CD8-positive, alpha-beta memory T cell (primary cell): ENCODE data around the gene ANKRD13B. TPM values are rescaled to one million over a fixed set of nuclear protein-coding genes. Genes with fewer than 3 reads are reported as not detected.

ENCODE experiments used
- CTCF ChIA-PET: fragments of 350-600 bp; sonication (Branson Sonifier 250); formaldehyde crosslinking; loops from one replicate; lab custom pipeline; 2021; ENCODE audit warnings: antibody characterized with exemption; lab: Charles Lee
- POLR2A ChIA-PET: fragments of 350-600 bp; sonication (Branson Sonifier 250); formaldehyde crosslinking; loops from one replicate; lab custom pipeline; 2021; ENCODE audit warnings: antibody characterized with exemption; lab: Charles Lee
- DNase-seq, 5 donors: peaks; one replicate each; pipeline versions ENCODE4 v3.0.0 to v3.0.0-alpha.2; 2020 to 2022; ENCODE audit warnings: mixed read lengths in 1 of 5
- H3K27ac ChIP-seq: one replicate; pipeline ENCODE4 v1.7.0; 2013; ENCODE audit warnings: low read depth, mild to moderate bottlenecking, low read length, moderate library complexity
- H3K27me3 ChIP-seq: 2 replicates; pipeline ENCODE4 v1.7.0; 2013; ENCODE audit warnings: low read length, mild to moderate bottlenecking; ENCODE audit not compliant: insufficient read depth, poor library complexity, severe bottlenecking
- H3K36me3 ChIP-seq: 2 replicates; pipeline ENCODE4 v1.7.0; 2013; ENCODE audit warnings: mild to moderate bottlenecking, low read length, moderate library complexity; ENCODE audit not compliant: insufficient read depth
- H3K4me1 ChIP-seq: 2 replicates; pipeline ENCODE4 v1.7.0; 2013; ENCODE audit warnings: mild to moderate bottlenecking, low read length, moderate library complexity; ENCODE audit not compliant: insufficient read depth
- H3K4me3 ChIP-seq: 2 replicates; pipeline ENCODE4 v1.7.0; 2013; ENCODE audit warnings: mild to moderate bottlenecking, low read length
- H3K9me3 ChIP-seq: 2 replicates; pipeline ENCODE4 v1.7.0; 2013; ENCODE audit warnings: mild to moderate bottlenecking, low read length
- H3K27ac Mint-ChIP-seq, 8 donors: one replicate each; pipeline ENCODE4 v1.8.0; 2020 to 2021; ENCODE audit warnings: mixed read lengths in 8 of 8, mild to moderate bottlenecking in 6 of 8, inconsistent platforms in 3 of 8, moderate library complexity in 3 of 8
- H3K27me3 Mint-ChIP-seq, 2 donors: one replicate each; pipeline ENCODE4 v1.8.0; 2020 to 2021; ENCODE audit warnings: mixed read lengths in 2 of 2, mild to moderate bottlenecking in 1 of 2, moderate library complexity in 1 of 2
- H3K36me3 Mint-ChIP-seq, 3 donors: one replicate each; pipeline ENCODE4 v1.8.0; 2020 to 2021; ENCODE audit warnings: mixed read lengths in 3 of 3, inconsistent platforms in 1 of 3, mild to moderate bottlenecking in 1 of 3
- H3K4me1 Mint-ChIP-seq, 3 donors: one replicate each; pipeline ENCODE4 v1.8.0; 2020 to 2021; ENCODE audit warnings: mixed read lengths in 3 of 3, inconsistent platforms in 1 of 3, mild to moderate bottlenecking in 1 of 3
- H3K4me3 Mint-ChIP-seq, 7 donors: one replicate each; pipeline ENCODE4 v1.8.0; 2020 to 2021; ENCODE audit warnings: mixed read lengths in 7 of 7, mild to moderate bottlenecking in 6 of 7, moderate library complexity in 4 of 7, inconsistent platforms in 2 of 7
- H3K9me3 Mint-ChIP-seq, 5 donors: one replicate each; pipeline ENCODE4 v1.8.0; 2020 to 2022; ENCODE audit warnings: mixed read lengths in 5 of 5, mild to moderate bottlenecking in 3 of 5, moderate library complexity in 2 of 5, inconsistent platforms in 1 of 5
- polyA plus RNA-seq: library from polyadenylated mRNA; unstranded; fragments of 300-500 nt; fragmentation: Illumina TruSeq; gene quantifications from one replicate; pipeline ENCODE4 v1.2.3, GENCODE V29; 2021
- total RNA-seq, 2 experiments: library from RNA; stranded (reverse); gene quantifications; one replicate each; pipeline ENCODE4 v1.2.3, GENCODE V29; 2021

Gene ANKRD13B
- total and polyA plus RNA-seq, 3 experiments from 2014 or later: 0.35 to 21.8 (median 20.8) TPM

- no peaks in the 10 kb centered on the region for H3K9me3 Mint-ChIP-seq
- Histone ChIP-seq H3K4me3 (no peak overlapping the region), H3K9me3 (no peaks in the 10 kb centered on the region), H3K36me3 (no peaks in the 10 kb centered on the region), H3K27me3 (no peaks in the 10 kb centered on the region), H3K4me1 (no peaks in the 10 kb centered on the region), H3K27ac (no peak overlapping the region)
- H3K36me3 Mint-ChIP-seq: no peaks in the 10 kb centered on the region
- H3K27me3 Mint-ChIP-seq: no peaks in the 10 kb centered on the region
- no peaks in the 10 kb centered on the region for H3K4me1 Mint-ChIP-seq
- CTCF ChIA-PET: interaction anchor here (1.3 to 13.2 kb wide), 5 partner anchors 8 to 31 kb away, joined by 3 to 436 read pairs (median 13); partner anchors contain the start of genes ABHD15, ANKRD13B, GIT1 and TP53I13
- H3K4me3 Mint-ChIP-seq: no peak overlapping the region
- POLR2A ChIA-PET: no interaction called here
- H3K27ac Mint-ChIP-seq: peak overlapping the region in 1 of 8 donors; percentile 66
- no peak for DNase-seq
Observed at GRCh38 chr17:29607557-29608195, 14.7 kb downstream of the ANKRD13B start.

GRCh38 chr17:29608986-29609385 lies 16.1 kb downstream of the ANKRD13B start:
- POLR2A ChIA-PET: interaction anchor here (0.8 kb wide), 1 partner anchor 9 kb away, joined by 3 read pairs; no protein-coding TSS in a partner anchor
- Mint-ChIP-seq H3K27me3 (no peaks in the 10 kb centered on the region), H3K9me3 (no peaks in the 10 kb centered on the region), H3K27ac (peak overlapping the region in 1 of 8 donors; percentile 75), H3K36me3 (no peaks in the 10 kb centered on the region), H3K4me1 (peaks cover 4% of the 10 kb centered on the region in 3 donors), H3K4me3 (no peak overlapping the region)
- no peak for DNase-seq
- H3K36me3 ChIP-seq: no peaks in the 10 kb centered on the region
- H3K4me1 ChIP-seq: peaks cover 5% of the 10 kb centered on the region
- no peak overlapping the region for H3K4me3 ChIP-seq
- no peak overlapping the region for H3K27ac ChIP-seq
- no peaks in the 10 kb centered on the region for H3K27me3 ChIP-seq
- CTCF ChIA-PET: interaction anchor here (1.1 to 13.2 kb wide), 4 partner anchors 8 to 33 kb away, joined by 3 to 436 read pairs (median 19); partner anchors contain the start of genes ABHD15, ANKRD13B, GIT1 and TP53I13
- H3K9me3 ChIP-seq: no peaks in the 10 kb centered on the region

- Histone ChIP-seq H3K9me3 (no peaks in the 10 kb centered on the region), H3K27ac (no peak overlapping the region), H3K27me3 (no peaks in the 10 kb centered on the region), H3K4me1 (peaks cover 19% of the 10 kb centered on the region), H3K4me3 (no peak overlapping the region), H3K36me3 (no peaks in the 10 kb centered on the region)
- DNase-seq: no peak
- H3K4me1 Mint-ChIP-seq: peaks cover 16 to 19% (median 17%) of the 10 kb centered on the region in 3 donors
- CTCF ChIA-PET: interaction anchor here (0.6 to 13.2 kb wide), 2 partner anchors 34 to 241 kb away, joined by 3 to 436 read pairs; partner anchors contain the start of genes ABHD15, GIT1 and TP53I13
- peak overlapping the region in 2 of 8 donors; percentile 32 to 82 for H3K27ac Mint-ChIP-seq
- POLR2A ChIA-PET: interaction anchor here (1.0 kb wide), 1 partner anchor 18 kb away, joined by 3 read pairs; the partner anchor contains the start of gene ANKRD13B
- H3K4me3 Mint-ChIP-seq: peak overlapping the region in 1 of 7 donors; percentile 9
- no peaks in the 10 kb centered on the region for H3K9me3 Mint-ChIP-seq
- H3K36me3 Mint-ChIP-seq: no peaks in the 10 kb centered on the region
- no peaks in the 10 kb centered on the region for H3K27me3 Mint-ChIP-seq
Observed at GRCh38 chr17:29610395-29610794, 17.5 kb downstream of the ANKRD13B start.

- Histone ChIP-seq H3K27ac (no peak overlapping the region), H3K4me1 (peaks cover 27% of the 10 kb centered on the region), H3K27me3 (no peaks in the 10 kb centered on the region), H3K9me3 (no peaks in the 10 kb centered on the region), H3K4me3 (no peak overlapping the region), H3K36me3 (no peaks in the 10 kb centered on the region)
- POLR2A ChIA-PET: no interaction called here
- Mint-ChIP-seq H3K36me3 (no peaks in the 10 kb centered on the region), H3K9me3 (no peaks in the 10 kb centered on the region), H3K27me3 (no peaks in the 10 kb centered on the region), H3K4me3 (peak overlapping the region in 3 of 7 donors; percentile 15 to 37 (median 23)), H3K4me1 (peaks cover 22 to 30% (median 27%) of the 10 kb centered on the region in 3 donors), H3K27ac (no peak overlapping the region)
- CTCF ChIA-PET: interaction anchor here (1.6 to 13.2 kb wide), 3 partner anchors 15 to 319 kb away, joined by 3 to 436 read pairs (median 15); partner anchors contain the start of genes ABHD15, GIT1, SSH2 and TP53I13
- no peak for DNase-seq
Observed at GRCh38 chr17:29611351-29612093, 18.6 kb downstream of the ANKRD13B start.

GRCh38 chr17:29612094-29612403 lies 19.1 kb downstream of the ANKRD13B start:
- no peak for DNase-seq
- no peaks in the 10 kb centered on the region for H3K27me3 ChIP-seq
- H3K27me3 Mint-ChIP-seq: no peaks in the 10 kb centered on the region
- H3K4me3 Mint-ChIP-seq: peak overlapping the region in 1 of 7 donors; percentile 28
- H3K27ac ChIP-seq: no peak overlapping the region
- peaks cover 27 to 35% (median 32%) of the 10 kb centered on the region in 3 donors for H3K4me1 Mint-ChIP-seq
- no peaks in the 10 kb centered on the region for H3K9me3 ChIP-seq
- peaks cover 32% of the 10 kb centered on the region for H3K4me1 ChIP-seq
- H3K27ac Mint-ChIP-seq: no peak overlapping the region
- H3K36me3 Mint-ChIP-seq: no peaks in the 10 kb centered on the region
- POLR2A ChIA-PET: no interaction called here
- CTCF ChIA-PET: interaction anchor here (1.6 to 13.2 kb wide), 3 partner anchors 14 to 319 kb away, joined by 3 to 436 read pairs (median 15); partner anchors contain the start of genes ABHD15, GIT1, SSH2 and TP53I13
- H3K4me3 ChIP-seq: no peak overlapping the region
- no peaks in the 10 kb centered on the region for H3K36me3 ChIP-seq
- H3K9me3 Mint-ChIP-seq: no peaks in the 10 kb centered on the region

GRCh38 chr17:29612404-29613280 lies 19.7 kb downstream of the ANKRD13B start:
- CTCF ChIA-PET: interaction anchor here (0.7 to 13.2 kb wide), 16 partner anchors 8 to 318 kb away, joined by 3 to 436 read pairs (median 4); partner anchors contain the start of genes ABHD15, ANKRD13B, GIT1 and SSH2
- peak overlapping the region in 2 of 7 donors; percentile 37 to 41 for H3K4me3 Mint-ChIP-seq
- H3K4me3 ChIP-seq: peak overlapping the region; percentile 53

GRCh38 chr17:29613352-29613837 lies 20.5 kb downstream of the ANKRD13B start:
- Histone ChIP-seq H3K4me3 (peak overlapping the region; percentile 53), H3K4me1 (peaks cover 40% of the 10 kb centered on the region), H3K27ac (no peak overlapping the region), H3K27me3 (no peaks in the 10 kb centered on the region), H3K36me3 (no peaks in the 10 kb centered on the region), H3K9me3 (no peaks in the 10 kb centered on the region)
- no peaks in the 10 kb centered on the region for H3K27me3 Mint-ChIP-seq
- peak; percentile 84 to 93 (median 93) for DNase-seq
- H3K36me3 Mint-ChIP-seq: no peaks in the 10 kb centered on the region
- H3K27ac Mint-ChIP-seq: peak overlapping the region in 2 of 8 donors; percentile 39 to 46
- ChIA-PET POLR2A (interaction anchor here (0.7 to 1.2 kb wide), 5 partner anchors 9 to 166 kb away, joined by 4 to 7 read pairs (median 6); partner anchors contain the start of genes ANKRD13B and CORO6), CTCF (interaction anchor here (0.7 to 13.2 kb wide), 16 partner anchors 8 to 317 kb away, joined by 3 to 436 read pairs (median 4); partner anchors contain the start of genes ABHD15, ANKRD13B, GIT1 and SSH2)
- peak overlapping the region; percentile 44 to 91 (median 79) for H3K4me3 Mint-ChIP-seq
- H3K9me3 Mint-ChIP-seq: no peaks in the 10 kb centered on the region
- H3K4me1 Mint-ChIP-seq: peaks cover 33 to 46% (median 34%) of the 10 kb centered on the region in 3 donors

More at GRCh38 chr17:29612404-29613280, 19.7 kb downstream of the ANKRD13B start:
- POLR2A ChIA-PET: interaction anchor here (0.9 to 1.2 kb wide), 2 partner anchors 25 to 47 kb away, joined by 4 to 7 read pairs; no protein-coding TSS in a partner anchor
- Mint-ChIP-seq H3K9me3 (no peaks in the 10 kb centered on the region), H3K4me1 (peaks cover 33 to 41% (median 34%) of the 10 kb centered on the region in 3 donors), H3K27ac (no peak overlapping the region), H3K27me3 (no peaks in the 10 kb centered on the region), H3K36me3 (no peaks in the 10 kb centered on the region)
- H3K9me3 ChIP-seq: no peaks in the 10 kb centered on the region
- no peaks in the 10 kb centered on the region for H3K27me3 ChIP-seq
- no peaks in the 10 kb centered on the region for H3K36me3 ChIP-seq
- no peak for DNase-seq
- no peak overlapping the region for H3K27ac ChIP-seq
- peaks cover 37% of the 10 kb centered on the region for H3K4me1 ChIP-seq
